Gastrocnemius medialis (tissue), 4 donors: ENCODE data around the gene UGT1A10.

Source experiments
- CTCF ChIP-seq, 5 experiments: fragments of 450-650 bp in 3 of 5; fragments of 200-600 bp in 2 of 5; sonication (generic) in 2 of 5; IDR thresholded peaks in 4 of 5; conservative IDR thresholded peaks in 1 of 5; 1 replicate in 4 of 5; 2 replicates in 1 of 5; pipeline ENCODE4 v1.5.1; 2016 to 2019; ENCODE audit warnings: antibody characterized with exemption in 5 of 5, mild to moderate bottlenecking in 3 of 5, moderate library complexity in 3 of 5
- POLR2A ChIP-seq, 2 donors: fragments of 450-650 bp; IDR thresholded peaks; one replicate each; pipeline ENCODE4 v1.6.1; 2017; ENCODE audit warnings: antibody characterized with exemption in 2 of 2, mild to moderate bottlenecking in 2 of 2, moderate library complexity in 2 of 2

DNA sequence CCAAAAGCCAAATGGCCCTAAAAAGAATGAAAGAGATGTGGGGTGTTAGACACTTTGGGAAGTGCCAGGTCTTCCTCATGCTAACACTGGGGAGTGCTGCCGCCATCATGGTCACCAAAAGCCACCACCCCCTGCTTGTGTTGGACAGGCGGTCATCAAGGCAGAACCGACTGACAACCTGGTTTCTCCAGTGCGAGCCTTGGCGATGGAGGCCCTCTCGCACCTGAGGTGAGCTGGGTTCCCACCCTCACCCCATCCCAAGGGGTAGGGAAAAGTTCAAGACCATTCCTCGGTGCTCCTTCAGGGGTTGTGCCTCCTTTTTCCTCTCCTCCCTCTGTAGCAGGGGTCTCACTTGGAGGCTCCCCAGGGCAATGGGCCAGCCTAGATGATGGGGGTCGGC lies 175.5 kb downstream of the UGT1A10 start:
- TF ChIP-seq CTCF (IDR thresholded peaks at IDR 0.05 in 4 of 5, conservative IDR thresholded peaks at IDR 0.05 in 1 of 5) (no peak), POLR2A (IDR thresholded peaks at IDR 0.05) (no peak)
